A549 (cell line): ENCODE measurements around the gene HDAC10.

ENCODE experiments used
- CTCF ChIP-seq: fragments of >200 bp; sonication (Bioruptor Twin); formaldehyde crosslinking; IDR thresholded peaks from 3 replicates; pipeline ENCODE4 v1.5.1; 2016
- HOXA7 ChIP-seq: fragments of 250-450 bp; sonication (Bioruptor Pico); IDR thresholded peaks from 2 replicates; pipeline ENCODE4 v1.5.0; 2020; ENCODE audit warnings: mild to moderate bottlenecking, moderate library complexity
- JUN ChIP-seq, 2 experiments: fragments of >200 bp; sonication (Bioruptor Twin); formaldehyde crosslinking; IDR thresholded peaks; 2 replicates in 1 of 2; 3 replicates in 1 of 2; pipeline ENCODE4 v1.6.1; 2016 to 2017
- POLR2A ChIP-seq: IDR thresholded peaks from 2 replicates; pipeline ENCODE4 v1.6.1; 2012; ENCODE audit warnings: mild to moderate bottlenecking, low read length
- ZNF302 ChIP-seq: fragments of 250-450 bp; sonication (Bioruptor Pico); IDR thresholded peaks from 2 replicates; pipeline ENCODE4 v1.9.0; 2021; ENCODE audit warnings: inconsistent platforms, mild to moderate bottlenecking, moderate library complexity

- TF ChIP-seq ZNF302 (CRISPR knock-in tag) (no peak), CTCF (no peak), POLR2A (no peak), JUN (IDR thresholded peaks at IDR 0.05) (no peak), HOXA7 (CRISPR knock-in tag) (no peak)
Measured at GRCh38 chr22:50262460-50262911, 11.4 kb upstream of the HDAC10 start.
